Dermis lymphatic vessel endothelial cell (primary cell): Measurements from ENCODE around the gene TIMM13. TPM values are rescaled to one million over a fixed set of nuclear protein-coding genes. Genes with fewer than 3 reads are reported as not detected.

Source experiments
- total RNA-seq: library from RNA; depleted of rRNA; stranded (reverse); fragments of >200 nt; gene quantifications from 2 replicates; pipeline ENCODE4 v1.2.1, GENCODE V29; 2014

Gene TIMM13
- total RNA-seq = 42.1 and 43.8 TPM in 2 replicates

DNA sequence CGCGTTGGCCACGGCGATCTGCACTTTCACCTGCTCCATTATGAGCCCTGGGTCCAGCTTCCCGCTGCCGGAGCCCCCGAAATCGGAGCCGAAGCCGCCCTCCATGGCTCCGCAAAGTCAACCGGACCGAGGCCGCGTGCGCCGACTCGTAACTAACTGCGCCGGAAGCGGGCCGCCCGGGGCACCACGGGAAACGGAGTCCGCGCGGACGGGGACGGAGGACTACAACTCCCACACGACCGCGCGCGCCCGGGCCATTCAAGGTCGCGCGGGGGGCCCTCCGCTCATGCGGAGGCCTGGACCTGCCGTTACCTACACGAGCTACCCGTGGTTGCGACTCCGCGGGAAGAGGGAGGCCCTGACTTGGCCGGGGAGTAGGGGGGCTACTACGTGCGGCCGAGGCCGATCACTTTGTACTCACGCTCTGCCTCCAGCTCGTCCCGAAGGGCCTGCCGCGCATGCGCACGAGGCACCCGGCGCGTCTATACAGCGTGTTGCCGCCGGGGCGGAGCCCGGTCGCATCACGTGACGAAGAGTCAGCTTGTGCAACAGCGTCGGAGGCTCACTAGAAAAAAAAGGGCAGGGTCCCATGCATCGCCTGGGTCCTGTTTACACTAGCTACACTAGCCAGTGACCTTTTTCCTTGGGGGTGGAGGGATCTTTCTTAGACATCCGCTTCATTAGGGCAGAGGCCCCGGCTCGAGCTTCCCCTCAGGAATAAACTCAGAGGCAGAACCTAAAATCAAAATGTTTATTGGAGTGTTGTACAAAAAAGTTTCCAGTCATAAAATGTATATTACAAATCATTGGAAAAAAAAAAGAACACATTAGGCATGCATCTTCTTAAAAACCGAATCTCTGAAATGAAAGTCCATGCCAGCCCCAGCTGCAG, at the start of gene TIMM13:
TSS of gene TIMM13 (minus strand) at position 158 of the 892 bp plus-strand sequence. CDS start at position 105, 53 bp downstream.

DNA sequence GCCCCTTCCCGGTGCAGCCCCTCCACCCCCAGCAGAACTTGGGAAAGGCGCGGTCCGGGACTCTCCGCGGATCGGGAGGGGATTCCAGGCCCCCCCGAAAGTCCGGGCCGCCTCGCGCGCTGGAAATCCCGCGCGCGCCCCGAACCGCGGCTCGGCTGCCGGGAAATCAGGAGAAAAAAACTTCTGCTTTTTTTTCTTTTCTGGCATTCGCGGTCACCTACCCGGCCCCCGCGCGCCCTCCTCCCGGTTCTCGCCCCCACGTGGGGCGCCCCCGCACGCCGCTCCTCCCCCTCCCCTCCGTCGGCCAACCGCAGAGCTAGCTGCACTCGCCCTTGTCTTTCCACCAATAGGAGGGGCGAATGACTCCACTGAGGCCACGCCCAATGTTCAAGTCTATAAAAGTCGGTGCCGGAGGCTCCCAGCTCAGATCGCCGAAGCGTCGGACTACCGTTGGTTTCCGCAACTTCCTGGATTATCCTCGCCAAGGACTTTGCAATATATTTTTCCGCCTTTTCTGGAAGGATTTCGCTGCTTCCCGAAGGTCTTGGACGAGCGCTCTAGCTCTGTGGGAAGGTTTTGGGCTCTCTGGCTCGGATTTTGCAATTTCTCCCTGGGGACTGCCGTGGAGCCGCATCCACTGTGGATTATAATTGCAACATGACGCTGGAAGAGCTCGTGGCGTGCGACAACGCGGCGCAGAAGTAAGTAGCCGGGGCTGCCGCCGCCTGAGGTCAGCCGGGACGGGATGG, 48.5 kb upstream of the TIMM13 start, which contains the start of gene GADD45B:
TSS of gene GADD45B (plus strand) at position 426 of the 749 bp plus-strand sequence. CDS start at position 658, 232 bp downstream.

Other genes with a start within 250 kb of the TIMM13 start
- 62.7 and 69.4 TPM in 2 replicates for gene PLEKHJ1, start 191.3 kb downstream of the TIMM13 start, total RNA-seq
- 46.4 and 56.8 TPM in 2 replicates for gene SF3A2, start 190.8 kb downstream of the TIMM13 start, total RNA-seq
- gene AMH, start 178.3 kb downstream of the TIMM13 start, total RNA-seq = 1.3 and 2.0 TPM in 2 replicates
- gene JSRP1, start 171.2 kb downstream of the TIMM13 start, total RNA-seq = 0.43 TPM in 1 of 2 replicates, not detected in the other
- gene PEAK3, start 145.4 kb downstream of the TIMM13 start, total RNA-seq = 0.22 and 0.26 TPM in 2 replicates
- not detected in 2 replicates for gene LINGO3, start 119.4 kb downstream of the TIMM13 start, total RNA-seq
- 78.6 and 88.9 TPM in 2 replicates for gene LSM7, start 99.0 kb downstream of the TIMM13 start, total RNA-seq
- gene SPPL2B, start 98.9 kb downstream of the TIMM13 start, total RNA-seq = 18.6 and 25.1 TPM in 2 replicates
- gene TMPRSS9, start 67.3 kb downstream of the TIMM13 start, total RNA-seq = under 0.01 TPM in 2 replicates
- gene LMNB2, start 29.4 kb upstream of the TIMM13 start, total RNA-seq = 36.4 and 36.7 TPM in 2 replicates
- gene GADD45B, start 48.5 kb upstream of the TIMM13 start, total RNA-seq = 36.7 and 106 TPM in 2 replicates